Skeletal muscle tissue (tissue), 4 donors: Measurements from ENCODE around the gene NR4A3. TPM values are rescaled to one million over a fixed set of nuclear protein-coding genes. Genes with fewer than 3 reads are reported as not detected.
A peak's percentile ranks its signal among the peaks of the same experiment; 100 is the strongest.

Source experiments
- H3K27ac ChIP-seq: one replicate; pipeline ENCODE4 v1.7.0; 2013; ENCODE audit warnings: mild to moderate bottlenecking, low read depth, low read length, inconsistent platforms
- H3K27me3 ChIP-seq, 3 donors: one replicate each; pipeline ENCODE4 v1.7.0; 2013; ENCODE audit warnings: low read length in 3 of 3; ENCODE audit not compliant: control insufficient read depth in 3 of 3, insufficient read depth in 3 of 3
- H3K36me3 ChIP-seq, 3 donors: one replicate each; pipeline ENCODE4 v1.7.0; 2013; ENCODE audit warnings: low read length in 3 of 3; ENCODE audit not compliant: control insufficient read depth in 3 of 3, insufficient read depth in 3 of 3
- H3K4me1 ChIP-seq, 3 donors: one replicate each; pipeline ENCODE4 v1.7.0; 2013; ENCODE audit warnings: low read length in 3 of 3, mild to moderate bottlenecking in 3 of 3; ENCODE audit not compliant: control insufficient read depth in 3 of 3, insufficient read depth in 3 of 3
- H3K4me3 ChIP-seq, 3 donors: one replicate each; pipeline ENCODE4 v1.7.0; 2013; ENCODE audit warnings: low read length in 3 of 3
- H3K9ac ChIP-seq, 3 donors: one replicate each; pipeline ENCODE4 v1.7.0; 2013; ENCODE audit warnings: low read length in 3 of 3, mild to moderate bottlenecking in 3 of 3, moderate library complexity in 2 of 3, low read depth in 1 of 3
- H3K9me3 ChIP-seq, 3 donors: one replicate each; pipeline ENCODE4 v1.7.0; 2013; ENCODE audit warnings: low read length in 3 of 3; ENCODE audit not compliant: control insufficient read depth in 3 of 3
- total RNA-seq: library from RNA; depleted of rRNA; stranded (reverse); fragments of >200 nt; gene quantifications from one replicate; pipeline ENCODE4 v1.2.3, GENCODE V29; 2014
- donor health status: Osteomylitis.

The NR4A3 gene
- total RNA-seq, 1 donor from 2014 or later: 2.1 TPM

DNA sequence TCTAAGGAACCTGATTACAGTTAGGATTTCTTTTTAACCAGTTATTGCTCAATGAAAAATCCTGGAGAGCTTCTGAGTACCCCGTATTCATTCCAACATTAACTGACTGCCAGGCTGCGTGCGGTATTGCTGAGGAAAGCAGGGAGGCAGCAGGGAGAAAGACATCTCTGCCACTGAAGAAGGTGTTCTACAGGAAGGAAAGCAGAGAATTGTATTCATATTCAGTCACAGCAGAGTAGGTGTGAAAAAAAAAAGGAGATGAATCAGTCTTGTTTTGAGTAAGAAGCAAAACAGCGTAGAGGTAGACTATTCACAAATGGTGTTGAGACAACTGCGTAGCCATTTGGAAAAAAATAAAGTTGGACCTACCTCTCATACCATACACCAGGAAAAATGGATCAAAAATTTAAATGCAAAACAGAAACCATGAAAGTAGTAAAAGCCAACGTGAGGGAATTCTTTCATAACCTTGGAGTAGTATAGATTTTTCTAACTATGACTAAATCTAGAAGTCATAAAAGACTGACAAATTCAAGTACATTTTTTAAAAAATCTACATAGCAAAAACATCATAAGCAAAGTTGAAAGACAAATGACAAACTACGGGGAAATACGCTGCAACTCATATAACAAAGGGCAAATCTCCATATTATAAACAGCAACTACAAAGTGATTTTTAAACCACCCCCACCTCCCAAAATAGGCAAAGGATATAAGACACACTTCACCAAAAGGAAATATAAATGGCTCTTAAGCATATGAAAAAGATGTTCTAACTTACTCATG lies 9.9 kb upstream of the NR4A3 start:
- no peak overlapping the region for H3K4me3 ChIP-seq
- H3K36me3 ChIP-seq: no peaks in the 10 kb centered on the region
- H3K9me3 ChIP-seq: no peaks in the 10 kb centered on the region
- no peak overlapping the region for H3K27ac ChIP-seq
- H3K4me1 ChIP-seq: peaks cover 2 to 17% (median 4%) of the 10 kb centered on the region in 3 donors
- H3K27me3 ChIP-seq: no peaks in the 10 kb centered on the region
- no peak overlapping the region for H3K9ac ChIP-seq

DNA sequence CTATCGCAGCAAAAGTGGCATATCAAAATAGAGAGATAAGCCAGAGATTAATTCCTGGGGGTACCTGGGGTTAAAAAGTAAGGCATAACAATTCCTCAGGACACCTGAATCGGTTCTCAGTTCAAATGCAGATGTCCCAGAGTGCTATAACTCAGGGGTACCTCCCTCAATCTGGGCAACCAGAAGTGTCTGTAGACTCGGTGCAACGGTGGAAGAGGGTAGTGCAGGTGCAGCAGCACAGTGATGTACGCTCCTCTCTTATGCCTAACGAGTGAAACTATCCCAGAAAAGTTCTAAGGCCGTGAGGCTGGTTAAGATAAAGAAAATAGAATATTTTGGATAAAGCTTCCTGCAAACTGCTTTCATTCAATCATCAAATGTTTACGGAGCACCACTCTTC lies 7.9 kb upstream of the NR4A3 start:
- H3K9ac ChIP-seq: no peak overlapping the region
- no peak overlapping the region for H3K27ac ChIP-seq
- H3K36me3 ChIP-seq: no peaks in the 10 kb centered on the region
- no peak overlapping the region for H3K4me3 ChIP-seq
- no peaks in the 10 kb centered on the region for H3K27me3 ChIP-seq
- no peaks in the 10 kb centered on the region for H3K9me3 ChIP-seq
- peaks cover 8 to 23% (median 10%) of the 10 kb centered on the region in 3 donors for H3K4me1 ChIP-seq

GRCh38 chr9:99814359-99814758 lies 7.3 kb upstream of the NR4A3 start:
- Histone ChIP-seq H3K4me1 (peaks cover 8 to 29% (median 14%) of the 10 kb centered on the region in 3 donors), H3K9ac (no peak overlapping the region), H3K9me3 (no peaks in the 10 kb centered on the region), H3K27ac (no peak overlapping the region), H3K36me3 (no peaks in the 10 kb centered on the region), H3K27me3 (no peaks in the 10 kb centered on the region), H3K4me3 (no peak overlapping the region)

- Histone ChIP-seq H3K36me3 (no peaks in the 10 kb centered on the region), H3K27ac (no peak overlapping the region), H3K27me3 (no peaks in the 10 kb centered on the region), H3K4me1 (peaks cover 11 to 28% (median 14%) of the 10 kb centered on the region in 3 donors), H3K9me3 (no peaks in the 10 kb centered on the region), H3K9ac (no peak overlapping the region), H3K4me3 (no peak overlapping the region)
These were observed 5.3 kb upstream of the NR4A3 start for GRCh38 chr9:99816392-99816791.

GRCh38 chr9:99818500-99818899 lies 3.2 kb upstream of the NR4A3 start:
- H3K4me1 ChIP-seq: peaks cover 18 to 45% (median 21%) of the 10 kb centered on the region in 3 donors
- H3K9me3 ChIP-seq: no peaks in the 10 kb centered on the region
- no peaks in the 10 kb centered on the region for H3K27me3 ChIP-seq
- peak overlapping the region; percentile 82 to 93 (median 89) for H3K4me3 ChIP-seq
- peak overlapping the region; percentile 99 for H3K27ac ChIP-seq
- peak overlapping the region; percentile 89 to 95 (median 94) for H3K9ac ChIP-seq
- H3K36me3 ChIP-seq: peaks cover 0 to 2% (median 0%) of the 10 kb centered on the region in 3 donors

DNA sequence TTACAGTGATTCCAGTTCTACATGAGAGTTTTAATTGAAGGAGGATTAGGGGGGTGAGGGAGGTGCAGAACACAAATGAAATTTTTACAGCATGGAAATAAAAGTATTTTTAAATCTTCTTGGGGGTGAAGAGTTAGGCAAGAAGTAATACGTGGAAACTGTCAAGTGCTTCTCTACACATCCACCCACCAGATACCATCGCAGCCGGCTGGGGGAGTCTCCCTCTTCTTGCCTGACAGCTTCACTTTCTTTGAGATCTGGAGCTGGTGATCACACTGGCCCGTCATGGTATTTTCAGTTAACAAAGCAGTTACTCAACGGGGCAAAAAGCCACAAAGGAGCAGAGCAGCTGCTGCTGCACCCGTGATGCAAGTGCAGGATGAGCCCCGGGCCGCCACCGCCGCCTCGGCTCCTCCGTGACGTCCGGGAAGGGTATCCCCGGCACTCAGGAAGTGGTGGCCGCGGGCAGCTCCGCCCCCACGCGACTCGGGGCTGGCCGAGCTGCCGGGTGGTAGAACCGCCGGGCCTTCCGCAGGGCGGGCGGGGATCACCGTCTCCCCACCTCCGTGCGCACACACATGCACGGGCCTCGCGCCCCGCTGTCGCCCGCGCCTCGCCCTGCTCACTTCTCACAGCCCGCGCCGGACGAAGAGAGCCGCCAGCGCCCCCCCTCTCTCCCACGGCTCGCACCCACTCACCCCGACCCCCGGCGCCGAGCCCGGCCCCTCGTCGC lies 2.4 kb upstream of the NR4A3 start:
- peak overlapping the region; percentile 99 for H3K27ac ChIP-seq
- no peaks in the 10 kb centered on the region for H3K9me3 ChIP-seq
- peak overlapping the region; percentile 89 to 95 (median 94) for H3K9ac ChIP-seq
- H3K27me3 ChIP-seq: peaks cover 0 to 4% (median 0%) of the 10 kb centered on the region in 3 donors
- H3K4me3 ChIP-seq: peak overlapping the region; percentile 82 to 93 (median 89)
- H3K4me1 ChIP-seq: peaks cover 23 to 48% (median 25%) of the 10 kb centered on the region in 3 donors
- H3K36me3 ChIP-seq: peaks cover 0 to 2% (median 0%) of the 10 kb centered on the region in 3 donors

DNA sequence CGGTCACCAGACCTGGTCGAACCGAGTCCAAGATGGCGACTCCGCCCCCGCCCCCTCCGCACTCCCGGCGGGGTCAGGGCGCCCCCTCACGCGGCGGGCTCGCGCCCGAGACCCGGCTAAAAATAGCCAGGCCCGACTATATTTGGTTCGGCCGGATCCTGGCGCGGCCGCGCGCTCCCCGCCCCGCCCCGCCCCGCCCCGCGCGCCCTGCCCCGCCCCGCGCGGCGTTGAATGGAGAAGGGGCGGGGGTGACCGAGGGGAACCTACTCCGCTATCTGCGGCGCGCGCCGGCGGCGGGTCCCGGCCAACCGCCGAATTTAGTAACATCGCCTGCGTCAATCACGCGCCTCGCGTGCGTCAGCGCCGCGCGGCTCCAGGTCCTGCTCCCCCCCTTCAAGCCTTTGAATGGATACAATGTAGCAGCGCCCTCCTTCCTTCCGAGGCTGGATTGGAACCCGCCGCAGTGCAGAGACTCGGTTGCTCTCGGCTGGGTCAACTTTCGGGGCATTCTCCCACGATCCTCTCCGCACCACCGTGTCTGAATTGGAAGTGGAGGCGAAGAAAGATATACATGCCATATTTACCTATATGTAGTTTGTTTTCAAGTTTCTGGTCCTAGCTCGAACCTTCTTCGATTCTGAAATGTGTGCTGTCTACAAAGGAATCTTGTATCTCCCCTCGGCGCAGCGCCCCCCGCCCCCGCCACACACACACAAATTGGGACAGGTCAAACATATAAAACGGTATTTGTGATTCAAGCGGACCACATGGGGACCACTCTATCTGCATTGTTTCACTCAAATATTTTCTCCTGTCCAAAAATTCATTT lies 1.6 kb upstream of the NR4A3 start:
- peak overlapping the region; percentile 91 to 99 (median 98) for H3K9ac ChIP-seq
- peaks cover 3 to 9% (median 6%) of the 10 kb centered on the region in 3 donors for H3K27me3 ChIP-seq
- H3K27ac ChIP-seq: peak overlapping the region; percentile 100
- peaks cover 0 to 2% (median 0%) of the 10 kb centered on the region in 3 donors for H3K36me3 ChIP-seq
- peaks cover 30 to 51% (median 31%) of the 10 kb centered on the region in 3 donors for H3K4me1 ChIP-seq
- no peaks in the 10 kb centered on the region for H3K9me3 ChIP-seq
- H3K4me3 ChIP-seq: peak overlapping the region; percentile 93 to 99 (median 99)

GRCh38 chr9:99820685-99821395 lies 845 bp upstream of the NR4A3 start:
- H3K9me3 ChIP-seq: no peaks in the 10 kb centered on the region
- peak overlapping the region; percentile 88 to 99 (median 99) for H3K4me3 ChIP-seq
- H3K27me3 ChIP-seq: peaks cover 3 to 14% (median 6%) of the 10 kb centered on the region in 3 donors
- peak overlapping the region; percentile 100 for H3K27ac ChIP-seq
- peaks cover 0 to 2% (median 0%) of the 10 kb centered on the region in 3 donors for H3K36me3 ChIP-seq
- peak overlapping the region; percentile 91 to 99 (median 98) for H3K9ac ChIP-seq
- peaks cover 32 to 47% (median 32%) of the 10 kb centered on the region in 3 donors for H3K4me1 ChIP-seq
